ENCODE results near the gene FRRS1L.

DNA sequence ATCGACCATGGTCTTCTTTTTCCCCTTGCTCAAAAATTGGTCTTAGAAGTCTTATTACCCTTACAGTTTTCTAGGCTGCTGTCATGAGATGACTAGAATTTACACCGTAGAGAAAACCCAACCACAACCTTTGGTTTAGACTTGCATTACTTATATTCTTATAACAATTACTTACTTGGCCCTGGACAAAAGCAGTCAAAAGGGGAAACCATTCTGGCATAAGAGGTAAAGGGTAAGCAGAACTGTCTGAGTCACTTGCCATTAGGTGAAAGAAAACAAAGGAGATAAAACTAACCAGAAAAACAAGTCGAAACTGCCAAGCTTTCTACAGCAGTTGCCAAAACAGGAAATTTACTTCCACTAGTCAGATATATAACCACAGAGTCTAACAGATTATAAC lies 65.2 kb downstream of the FRRS1L start:
- TF ChIP-seq CTCF (IDR thresholded peaks at IDR 0.05; ENCODE audit: low read length) = no peak
- no peak for TF ChIP-seq EZH2 (IDR thresholded peaks at IDR 0.05; ENCODE audit: borderline replicate concordance, low read length)

Data from OCI-LY1 (cell line).